Iris pigment epithelial cell (primary cell): ENCODE data around the gene RAB32.
A peak's percentile ranks its signal among the peaks of the same experiment; 100 is the strongest.

Source experiments
- DNase-seq: peaks from one replicate; pipeline ENCODE4 v3.0.0-alpha.2; 2011; ENCODE audit warnings: low read depth

Gene RAB32

DNA sequence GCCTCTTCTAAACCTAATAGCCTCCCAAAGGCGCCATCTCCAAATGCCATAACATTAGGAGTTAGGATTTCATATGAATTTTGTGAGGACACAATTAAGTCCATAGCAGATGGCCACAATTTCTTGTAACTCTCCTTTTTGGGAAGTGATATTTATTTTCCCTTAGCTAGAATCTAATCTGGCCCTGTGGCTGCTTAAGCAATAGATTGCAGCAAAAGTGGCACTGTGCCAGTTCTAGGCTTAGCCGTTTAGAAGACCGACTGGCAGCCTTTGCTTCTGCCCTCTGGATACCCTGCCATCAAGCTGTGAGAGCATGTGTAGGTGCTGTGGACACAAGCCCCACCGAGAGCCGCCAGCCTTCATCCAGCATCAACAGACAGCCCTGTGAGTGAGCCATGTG lies 39.2 kb downstream of the RAB32 start:
- peak; percentile 60 for DNase-seq

DNA sequence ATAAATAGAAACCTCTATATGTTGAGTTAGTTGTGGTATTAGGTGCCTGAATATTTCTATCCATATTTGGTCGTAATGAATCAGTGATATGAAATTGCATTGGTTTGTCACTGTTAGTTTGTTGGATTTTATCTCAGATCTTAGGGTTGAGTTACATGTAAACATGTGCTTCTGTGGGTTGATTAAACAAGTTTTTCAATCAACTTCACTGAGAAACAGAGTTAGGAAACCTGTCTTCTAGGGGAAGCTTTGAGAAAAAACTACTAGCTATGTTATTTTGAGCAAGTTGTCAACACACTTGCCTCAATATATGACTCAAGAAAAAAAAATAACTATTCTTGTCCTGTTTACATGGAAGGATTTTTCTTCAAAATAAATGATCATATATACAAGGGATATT lies 40.3 kb downstream of the RAB32 start:
- DNase-seq: peak; percentile 20

DNA sequence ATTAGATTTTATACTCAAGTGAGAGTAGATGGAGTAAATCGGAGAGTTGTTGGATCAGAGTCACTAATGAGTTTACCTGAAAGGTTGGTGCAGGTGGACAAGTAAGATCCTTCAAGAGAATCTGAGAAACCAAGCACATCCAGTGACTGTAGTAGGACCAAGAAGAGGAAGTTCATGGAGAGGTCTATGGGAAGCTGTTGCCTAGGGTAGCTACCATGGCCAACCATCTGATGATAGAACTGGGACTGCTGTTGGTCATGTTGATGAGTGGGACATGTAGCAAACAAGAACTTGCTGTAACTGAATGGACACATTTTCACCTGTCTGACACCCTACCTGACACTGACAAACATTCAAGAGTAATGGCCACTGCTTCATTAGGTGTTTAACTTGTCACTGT lies 43.8 kb downstream of the RAB32 start:
- DNase-seq: no peak

GRCh38 chr6:146590492-146590891 lies 46.9 kb downstream of the RAB32 start:
- no peak for DNase-seq

- no peak for DNase-seq
Observed at GRCh38 chr6:146592451-146592850, 48.8 kb downstream of the RAB32 start.

GRCh38 chr6:146593986-146594385 lies 50.4 kb downstream of the RAB32 start:
- no peak for DNase-seq

DNA sequence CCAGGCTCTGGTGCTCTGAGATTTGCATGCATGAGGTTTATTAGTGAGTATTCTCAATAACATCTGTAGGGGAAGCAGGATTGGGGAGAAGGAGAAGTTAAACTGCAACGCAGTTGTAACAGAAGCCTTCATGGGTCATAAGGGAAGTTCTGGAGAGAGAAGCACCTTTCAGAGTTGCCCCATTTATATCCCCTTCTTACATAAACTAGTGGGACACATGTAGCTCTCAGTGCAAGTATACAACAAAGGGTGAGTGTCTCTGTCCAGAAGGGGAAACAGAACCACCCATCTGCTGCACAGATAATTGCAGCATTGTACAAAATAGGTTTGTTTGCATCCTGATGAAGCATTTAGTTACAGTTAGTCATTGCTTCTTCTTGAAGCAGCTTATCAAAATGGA lies 50.9 kb downstream of the RAB32 start:
- no peak for DNase-seq

DNA sequence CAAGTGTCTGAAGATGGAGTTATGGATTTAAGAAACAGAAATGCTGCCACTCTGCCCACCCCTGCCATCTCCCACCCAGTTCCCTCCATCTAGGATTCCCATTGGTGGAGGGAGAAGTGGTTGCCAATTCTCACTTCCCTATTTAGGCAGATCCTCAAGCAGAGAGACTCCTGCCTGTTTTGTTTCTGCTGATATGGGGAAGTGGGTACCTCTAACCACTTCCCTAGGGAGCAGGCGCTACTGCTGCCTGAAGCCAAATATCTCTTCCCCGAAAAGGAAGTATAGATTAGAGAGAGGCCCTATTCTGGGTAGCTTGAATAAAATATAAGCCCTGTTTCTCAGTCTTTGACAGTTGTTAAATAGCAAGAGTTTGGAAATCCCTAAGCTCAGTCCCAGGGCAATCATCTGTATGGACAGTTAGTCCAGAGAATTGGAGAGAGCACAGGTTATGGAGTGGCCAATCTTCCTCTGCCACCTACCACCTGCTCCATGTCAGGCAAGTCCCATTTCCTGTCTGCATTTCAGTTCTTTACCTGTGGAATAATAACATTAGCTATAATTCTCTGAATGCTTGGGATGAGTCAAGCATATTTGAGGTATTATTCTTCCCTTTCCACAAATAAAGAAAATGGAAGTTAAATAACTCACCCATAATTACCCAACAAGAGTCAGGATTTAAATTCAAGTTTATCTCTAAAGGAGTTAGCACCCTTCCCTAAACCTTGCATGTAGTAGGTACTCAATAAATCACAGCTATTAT lies 52.5 kb downstream of the RAB32 start:
- DNase-seq: no peak

GRCh38 chr6:146598772-146599405 lies 55.3 kb downstream of the RAB32 start, which contains the start of gene ADGB:
ADGB (plus strand) TSS chr6:146598972; CDS start chr6:146599041, 69 bp downstream.
- DNase-seq: peak; percentile 64

DNA sequence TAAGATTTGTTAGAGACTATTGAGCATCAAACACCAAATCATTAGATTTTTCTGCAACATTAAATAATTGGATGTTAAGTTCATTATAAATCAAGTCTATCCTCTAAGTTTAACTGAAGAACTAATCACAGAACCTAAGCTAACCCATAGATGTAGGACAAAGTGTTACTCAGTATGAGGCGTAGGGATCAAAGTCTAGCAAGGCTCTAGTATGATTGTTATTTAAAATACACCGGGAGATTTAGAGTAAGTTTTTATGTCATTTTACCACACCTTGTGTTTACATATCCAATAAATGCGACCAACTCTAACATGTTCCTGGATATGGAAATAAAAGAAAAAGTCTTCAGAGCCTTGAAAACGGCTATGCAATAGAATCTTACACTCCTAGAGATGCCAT lies 57.7 kb downstream of the RAB32 start:
- DNase-seq: no peak

DNA sequence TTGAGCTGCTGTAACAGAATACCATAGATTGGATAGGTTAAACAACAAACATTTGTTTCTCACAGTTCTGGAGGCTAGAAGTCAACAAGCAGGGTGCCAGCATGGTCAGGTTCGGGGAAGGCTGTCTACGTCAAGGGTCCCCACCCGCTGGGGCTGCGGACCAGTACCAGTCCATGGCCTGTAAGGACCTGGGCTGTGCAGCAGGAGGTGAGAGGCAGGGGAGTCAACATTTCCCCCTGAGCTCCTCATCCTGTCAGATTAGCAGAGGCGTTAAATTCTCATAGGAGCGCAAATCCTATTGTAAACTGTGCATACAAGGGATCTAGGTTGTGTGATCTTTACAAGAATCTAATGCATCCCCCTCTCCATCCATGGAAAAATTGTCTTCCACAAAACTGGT lies 58.9 kb downstream of the RAB32 start:
- DNase-seq: no peak
